Neural progenitor cell (in vitro differentiated cells): Measurements from ENCODE around the gene GRK7.

Experiments used
- CTCF ChIP-seq: fragments of 200-600 bp; sonication (generic); IDR thresholded peaks from 2 replicates; pipeline ENCODE4 v1.5.1; 2017; ENCODE audit warnings: antibody characterized with exemption, mild to moderate bottlenecking
- EZH2 ChIP-seq: fragments of 200-600 bp; sonication (generic); IDR thresholded peaks from 2 replicates; pipeline ENCODE4 v1.6.1; 2017; ENCODE audit warnings: antibody characterized with exemption, mild to moderate bottlenecking, moderate library complexity

GRCh38 chr3:141810161-141810560, 47.0 kb downstream of the GRK7 start:
- TF ChIP-seq CTCF (no peak), EZH2 (no peak)
